ENCODE measurements around the gene ANKRD35. TPM values are rescaled to one million over a fixed set of nuclear protein-coding genes. Genes with fewer than 3 reads are reported as not detected.

The ANKRD35 gene
- total and polyA plus RNA-seq, 2 of the 8 experiments (the other 6 are each of a cell fraction or from before 2014, with no cell fraction given) = 1.6 to 3.0 TPM

DNA sequence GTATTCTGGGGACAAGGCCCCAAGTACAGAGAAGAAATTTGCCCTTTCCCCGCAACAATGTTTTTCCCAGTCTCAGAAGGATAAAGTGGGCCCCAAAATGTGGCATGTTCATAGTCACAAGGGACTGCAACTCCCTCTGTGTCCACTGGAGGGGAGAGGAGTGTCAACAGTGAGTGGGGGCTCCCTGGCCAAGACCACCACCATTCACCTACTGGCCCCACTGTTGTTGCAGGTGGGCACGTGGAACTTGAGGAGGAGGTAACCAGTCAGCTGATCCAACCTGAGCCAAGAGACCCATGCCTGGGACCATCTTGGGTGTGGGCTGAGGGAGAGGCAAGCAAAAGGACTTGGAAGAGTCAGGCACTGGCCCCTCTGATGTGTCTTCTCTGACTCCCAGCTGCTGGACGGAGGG is 39.5 kb downstream of the ANKRD35 start:
- ChIA-PET POLR2A (ENCODE audit: partially characterized antibody) (interaction anchor here (0.8 to 8.2 kb wide), 12 partner anchors 9 to 206 kb away, joined by 3 to 95 read pairs (median 7); partner anchors contain the start of genes PIAS3, POLR3C and RNF115), CTCF (ENCODE audit: partially characterized antibody) (interaction anchor here (0.9 to 9.6 kb wide), 24 partner anchors 14 to 192 kb away, joined by 3 to 214 read pairs (median 10); partner anchors contain the start of genes ANKRD35, ITGA10, LIX1L and PIAS3)
- WGBS, 2 experiments (ENCODE audit: extremely low coverage in 1 of 2, insufficient coverage in 1 of 2, insufficient read length in 1 of 2, insufficient replicate concordance in 2 of 2, low coverage in 1 of 2, low lambda C conversion rate in 2 of 2, missing lambda C conversion rate in 1 of 2) = 44% methylated on average over 2 of the region's 3 CpGs; no CpG with 5 or more reads in 1 of the 2 experiments
- Histone ChIP-seq H3K9ac (replicated peaks in 1 of 4; ENCODE audit: extremely low read depth in 1 of 4, low read depth in 3 of 4, low read length in 3 of 4) (peak overlapping the region in 3 of 4 experiments; percentile 37 to 59 (median 54); a peak in 3 of 7 replicates), H3K79me2 (ENCODE audit: control insufficient read depth in 1 of 2, insufficient read depth in 2 of 2, low read length in 2 of 2) (no peaks in the 10 kb centered on the region), H3K23me2 (ENCODE audit: low read depth, low read length) (peaks cover 3% of the 10 kb centered on the region), H2AFZ (ENCODE audit: low read length) (peak overlapping the region; percentile 62; the same call in 1 of the 2 replicates), H3K27me3 (replicated peaks in 1 of 4; ENCODE audit: control insufficient read depth in 3 of 4, extremely low read depth in 1 of 4, insufficient read depth in 3 of 4, low read length in 3 of 4) (no peaks in the 10 kb centered on the region), H3K18ac (ENCODE audit: extremely low read depth, low read length) (no peak overlapping the region), H2BK12ac (ENCODE audit: low read depth, low read length) (no peak overlapping the region), H3K4me2 (ENCODE audit: insufficient read depth in 1 of 2, low read depth in 2 of 2, low read length in 2 of 2) (peak overlapping the region; percentile 47 to 89), H4K91ac (replicated peaks; ENCODE audit: insufficient read length, low read length) (no peak overlapping the region), H3K56ac (replicated peaks; ENCODE audit: insufficient read length, low read depth, low read length) (no peak overlapping the region), H4K8ac (ENCODE audit: extremely low read depth, insufficient read depth, low read length) (no peak overlapping the region), H4K5ac (ENCODE audit: insufficient read length, low read depth, low read length) (no peak overlapping the region), H3K79me1 (ENCODE audit: low read depth, low read length) (no peaks in the 10 kb centered on the region), H3K23ac (ENCODE audit: insufficient read length) (no peak overlapping the region), H3K36me3 (ENCODE audit: control insufficient read depth in 2 of 4, insufficient read depth in 4 of 4, low read length in 3 of 4) (peaks cover 2 to 40% (median 35%) of the 10 kb centered on the region in 4 experiments; a peak in 7 of 8 replicates), H2AK5ac (ENCODE audit: low read depth, low read length) (no peak overlapping the region), H2BK120ac (replicated peaks; ENCODE audit: low read depth, low read length) (no peak overlapping the region), H3K4me3 (ENCODE audit: extremely low read depth in 1 of 4, insufficient read depth in 2 of 4, low read depth in 3 of 4, low read length in 4 of 4) (peak overlapping the region; percentile 43 to 77 (median 66)), H2BK5ac (ENCODE audit: low read depth, low read length) (no peak overlapping the region), H2BK20ac (ENCODE audit: low read length) (no peak overlapping the region), H2BK15ac (ENCODE audit: low read length) (no peak overlapping the region), H4K20me1 (replicated peaks in 1 of 2; ENCODE audit: control insufficient read depth in 1 of 2, insufficient read depth in 2 of 2, low read length in 2 of 2) (peaks cover 2 to 4% of the 10 kb centered on the region in 2 experiments), H3K4me1 (replicated peaks in 1 of 4; ENCODE audit: control insufficient read depth in 3 of 4, insufficient read depth in 4 of 4, low read length in 3 of 4) (peaks cover 0 to 8% (median 0%) of the 10 kb centered on the region in 4 experiments; a peak in 2 of 7 replicates), H3K14ac (ENCODE audit: insufficient read length) (no peak overlapping the region), H3K4ac (replicated peaks; ENCODE audit: insufficient read length, low read depth, low read length) (no peak overlapping the region), H3K9me3 (ENCODE audit: insufficient read depth in 2 of 2, low read depth in 1 of 2, low read length in 1 of 2) (no peaks in the 10 kb centered on the region), H3K27ac (ENCODE audit: low read depth, low read length) (no peak overlapping the region)
- DNase-seq (ENCODE audit: low read depth in 1 of 2, low spot score in 2 of 2) = peak in 1 of 2 experiments; percentile 74
- FAIRE-seq = no peak
- TF ChIP-seq, protein P1, sequence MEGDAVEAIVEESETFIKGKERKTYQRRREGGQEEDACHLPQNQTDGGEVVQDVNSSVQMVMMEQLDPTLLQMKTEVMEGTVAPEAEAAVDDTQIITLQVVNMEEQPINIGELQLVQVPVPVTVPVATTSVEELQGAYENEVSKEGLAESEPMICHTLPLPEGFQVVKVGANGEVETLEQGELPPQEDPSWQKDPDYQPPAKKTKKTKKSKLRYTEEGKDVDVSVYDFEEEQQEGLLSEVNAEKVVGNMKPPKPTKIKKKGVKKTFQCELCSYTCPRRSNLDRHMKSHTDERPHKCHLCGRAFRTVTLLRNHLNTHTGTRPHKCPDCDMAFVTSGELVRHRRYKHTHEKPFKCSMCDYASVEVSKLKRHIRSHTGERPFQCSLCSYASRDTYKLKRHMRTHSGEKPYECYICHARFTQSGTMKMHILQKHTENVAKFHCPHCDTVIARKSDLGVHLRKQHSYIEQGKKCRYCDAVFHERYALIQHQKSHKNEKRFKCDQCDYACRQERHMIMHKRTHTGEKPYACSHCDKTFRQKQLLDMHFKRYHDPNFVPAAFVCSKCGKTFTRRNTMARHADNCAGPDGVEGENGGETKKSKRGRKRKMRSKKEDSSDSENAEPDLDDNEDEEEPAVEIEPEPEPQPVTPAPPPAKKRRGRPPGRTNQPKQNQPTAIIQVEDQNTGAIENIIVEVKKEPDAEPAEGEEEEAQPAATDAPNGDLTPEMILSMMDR (IDR thresholded peaks at IDR 0.05; ENCODE audit: control extremely low read depth in 1 of 3, insufficient read depth in 1 of 3, low read depth in 1 of 3, low read length in 3 of 3) = peak; percentile 71 to 82 (median 79)
- peak; percentile 39 for TF ChIP-seq POLR2AphosphoS5 (IDR thresholded peaks at IDR 0.05; ENCODE audit: low read depth, low read length)
- TF ChIP-seq EZH2 (IDR thresholded peaks at IDR 0.05; ENCODE audit: low read depth, low read length, severe bottlenecking) = no peak
- no peak for TF ChIP-seq POU5F1 (IDR thresholded peaks at IDR 0.05; ENCODE audit: low read depth, low read length)
- TF ChIP-seq, protein P2, sequence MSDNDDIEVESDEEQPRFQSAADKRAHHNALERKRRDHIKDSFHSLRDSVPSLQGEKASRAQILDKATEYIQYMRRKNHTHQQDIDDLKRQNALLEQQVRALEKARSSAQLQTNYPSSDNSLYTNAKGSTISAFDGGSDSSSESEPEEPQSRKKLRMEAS (IDR thresholded peaks at IDR 0.05) = peak; percentile 59; the same call in 1 of the 2 replicates
- no peak for TF ChIP-seq SP1 (IDR thresholded peaks at IDR 0.05; ENCODE audit: low read depth, low read length)
- TF ChIP-seq SIN3A (conservative IDR thresholded peaks at IDR 0.05 in 1 of 2, IDR thresholded peaks at IDR 0.05 in 1 of 2; ENCODE audit: low read depth in 1 of 2, low read length in 2 of 2) = 0 out of 4 replicates have a peak, but pooled peaks of 1 of the 2 experiments have one; percentile 48
- no peak for TF ChIP-seq TAF1 (IDR thresholded peaks at IDR 0.05; ENCODE audit: low read depth, low read length)

Data from H1 (cell line).